Measurements from ENCODE around the gene DNAH17. TPM values are rescaled to one million over a fixed set of nuclear protein-coding genes. Genes with fewer than 3 reads are reported as not detected.

DNAH17 gene
- total RNA-seq, 4 donors from 2014 or later, result 0.19 to 0.31 TPM; not detected in 2

- H3K4me3 ChIP-seq, result no peak overlapping the region
- intact Hi-C loops (cut with DNase I), result no loop called here
- no peak for DNase-seq
- no peaks in the 10 kb centered on the region for H3K9me3 ChIP-seq
- TF ChIP-seq POLR2A (IDR thresholded peaks at IDR 0.05) (no peak), CTCF (IDR thresholded peaks at IDR 0.05) (peak; percentile 93 to 99 (median 98))
- peak overlapping the region in 1 of 4 donors; percentile 10 for H3K27ac ChIP-seq
- H3K36me3 ChIP-seq, result peaks cover 12 to 89% (median 29%) of the 10 kb centered on the region in 3 donors
- WGBS, 2 donors, result 67 to 72% methylated on average over 14 to 24 of the region's 24 CpGs
- H3K4me1 ChIP-seq, result peaks cover 5 to 54% (median 27%) of the 10 kb centered on the region in 3 donors
- H3K27me3 ChIP-seq, result no peaks in the 10 kb centered on the region
These were observed 155.5 kb downstream of the DNAH17 start for GRCh38 chr17:78421534-78422266.

GRCh38 chr17:78421084-78421533 lies 156.1 kb downstream of the DNAH17 start:
- intact Hi-C loops (cut with DNase I), result no loop called here
- WGBS, 2 donors, result 95% methylated on average over 2 of the region's 6 CpGs; no CpG with 5 or more reads in 1 of the 2 donors
- Histone ChIP-seq H3K27ac (no peak overlapping the region), H3K36me3 (peaks cover 8 to 89% (median 23%) of the 10 kb centered on the region in 3 donors), H3K27me3 (no peaks in the 10 kb centered on the region), H3K9me3 (no peaks in the 10 kb centered on the region), H3K4me1 (peaks cover 5 to 60% (median 33%) of the 10 kb centered on the region in 3 donors), H3K4me3 (no peak overlapping the region)
- no peak for DNase-seq
- TF ChIP-seq CTCF (IDR thresholded peaks at IDR 0.05), result no peak
- TF ChIP-seq POLR2A (IDR thresholded peaks at IDR 0.05), result no peak

GRCh38 chr17:78419970-78420815 lies 157.0 kb downstream of the DNAH17 start:
- H3K27ac ChIP-seq, result peak overlapping the region in 2 of 4 donors; percentile 2 to 54
- 69 to 84% methylated on average over 7 to 15 of the region's 22 CpGs for WGBS, 2 donors
- peaks cover 5 to 70% (median 41%) of the 10 kb centered on the region in 3 donors for H3K4me1 ChIP-seq
- no peak for TF ChIP-seq POLR2A (IDR thresholded peaks at IDR 0.05)
- TF ChIP-seq CTCF (IDR thresholded peaks at IDR 0.05), result no peak
- no peak overlapping the region for H3K4me3 ChIP-seq
- intact Hi-C loops (cut with DNase I), result loop anchor here (5.0 kb wide), 1 partner anchor 58 kb away; the partner anchor contains the start of gene SOCS3
- peaks cover 8 to 89% (median 19%) of the 10 kb centered on the region in 3 donors for H3K36me3 ChIP-seq
- no peak for DNase-seq
- no peaks in the 10 kb centered on the region for H3K27me3 ChIP-seq
- no peaks in the 10 kb centered on the region for H3K9me3 ChIP-seq

GRCh38 chr17:78418326-78419026 lies 158.7 kb downstream of the DNAH17 start:
- intact Hi-C loops (cut with DNase I), result loop anchor here (5.0 kb wide), 1 partner anchor 56 kb away; the partner anchor contains the start of gene SOCS3
- Histone ChIP-seq H3K27me3 (no peaks in the 10 kb centered on the region), H3K4me3 (no peak overlapping the region), H3K27ac (peak overlapping the region in 1 of 4 donors; percentile 85), H3K4me1 (peaks cover 10 to 78% (median 51%) of the 10 kb centered on the region in 3 donors), H3K36me3 (peaks cover 8 to 89% (median 13%) of the 10 kb centered on the region in 3 donors), H3K9me3 (no peaks in the 10 kb centered on the region)
- WGBS, 2 donors, result 56 to 58% methylated on average over 12 of the region's 12 CpGs
- TF ChIP-seq CTCF (IDR thresholded peaks at IDR 0.05) (no peak), POLR2A (IDR thresholded peaks at IDR 0.05) (no peak)
- DNase-seq, result no peak

All from esophagus squamous epithelium (tissue), 5 donors.